Heart right ventricle (tissue), 16 donors: ENCODE data around the gene ZMYM2. TPM values are rescaled to one million over a fixed set of nuclear protein-coding genes. Genes with fewer than 3 reads are reported as not detected.

Source experiments
- ATAC-seq, 8 donors: fragments of 200-7000 bp; cut with Tn5 transposase; one replicate each; pipeline ENCODE4 v1.9.1; 2020; ENCODE audit warnings: mild to moderate bottlenecking in 8 of 8, moderate library complexity in 8 of 8, moderate number of reproducible peaks in 1 of 8
- DNase-seq, 2 donors: peaks; one replicate each; pipeline ENCODE4 v3.0.0-alpha.2; 2020
- H3K27ac ChIP-seq, 10 donors: fragments of 200-600 bp; sonication (generic) in 2 of 10; one replicate each; pipeline versions ENCODE4 v1.5.0 to v1.8.0; 2020 to 2022; ENCODE audit warnings: mild to moderate bottlenecking in 3 of 10
- H3K27me3 ChIP-seq, 7 donors: fragments of 200-600 bp; one replicate each; pipeline ENCODE4 v1.8.0; 2021 to 2022; ENCODE audit warnings: mild to moderate bottlenecking in 2 of 7
- H3K36me3 ChIP-seq, 9 donors: fragments of 200-600 bp; sonication (generic) in 1 of 9; one replicate each; pipeline versions ENCODE4 v1.5.0 to v1.8.0; 2020 to 2022; ENCODE audit warnings: mild to moderate bottlenecking in 2 of 9
- H3K4me1 ChIP-seq, 9 donors: fragments of 200-600 bp; sonication (generic) in 1 of 9; one replicate each; pipeline versions ENCODE4 v1.5.0 to v1.8.0; 2020 to 2022; ENCODE audit warnings: mild to moderate bottlenecking in 4 of 9
- H3K4me3 ChIP-seq, 10 donors: fragments of 200-600 bp; sonication (generic) in 2 of 10; one replicate each; pipeline versions ENCODE4 v1.5.0 to v1.8.0; 2020 to 2022; ENCODE audit warnings: mild to moderate bottlenecking in 7 of 10, moderate library complexity in 2 of 10
- H3K9me3 ChIP-seq, 11 donors: fragments of 200-600 bp in 10 of 11; sonication (generic) in 2 of 11; one replicate each; pipeline versions ENCODE4 v1.5.0 to v1.8.0; 2013 to 2022; ENCODE audit warnings: mild to moderate bottlenecking in 2 of 11, control low read depth in 1 of 11, moderate library complexity in 1 of 11
- WGBS, 2 donors: extraction: QIAGEN DNeasy Blood & Tissue Kit; methylation state at CpG; one replicate each; pipeline ENCODE4 v1.1.7; 2013; ENCODE audit warnings: inconsistent platforms in 1 of 2; 5-methylcytosine and 5-hydroxymethylcytosine counted together
- intact Hi-C, 10 donors: fragments of 100-400 bp; cut with DNase I; formaldehyde crosslinking; loops; one replicate each; pipeline versions ENCODE4 v1.11.1 to v1.14.2; 2022
- polyA plus RNA-seq, 2 donors: library from polyadenylated mRNA; stranded (reverse); fragments of 200-250 nt; gene quantifications; one replicate each; pipeline ENCODE4 v1.2.3, GENCODE V29; 2013
- total RNA-seq, 10 donors: library from RNA; stranded (reverse); fragmentation: NEBNext Ultra II Directional in 3 of 10; extraction: Animal tissue kit (Norgen Biotek cat#: 25700) in 3 of 10; gene quantifications; one replicate each; pipeline versions ENCODE4 v1.2.1 to v1.2.4, GENCODE V29; 2021 to 2023
- TF ChIP-seq, protein P1 (sequence below), 9 donors: fragments of 200-600 bp; sonication (generic) in 2 of 9; IDR thresholded peaks; one replicate each; pipeline versions ENCODE4 v1.5.0 to v1.8.0; 2021 to 2022; ENCODE audit warnings: antibody characterized with exemption in 9 of 9, mild to moderate bottlenecking in 5 of 9, moderate library complexity in 1 of 9
- donor health status: Arrhythmogenic right ventricular cardiomyopathy.
- donor health status: ischemic (EF 13 %, LVEDD 7.1; RV severe dilation, severe dysfunction).
- donor health status: healthy with polysubstance abuse.
- donor health status: DM: no; HTN: yes; CAD: no.
- donor health status: DM: no; HTN: no; CAD: no.
- donor health status: ischemic (EF 25% LVEDD 6.9; RV normal size, moderate dysfunction).
- donor health status: ischemic (EF 25% LVEDD 5.7; RV mildly dilated, moderate dysfunction).
- donor health status: healthy.
- donor health status: DM: yes; HTN: yes; CAD: no.
- donor health status: Ischemic cardiomyopathy.
- donor health status: ischemic (EF 35%, LVEDD 5.7; RV mildly dilated, moderate dysfunction).
- donor health status: nonischemic (EF 11% LVEDD 7.7; RV severe dilation, severe dysfunction).
- donor health status: DM: yes; HTN: yes; CAD: no.
- donor health status: PGD.
- donor health status: ischemic (EF 29% LVEDD 5.4; RV normal size, mild dysfunction).
- donor health status: nonischemic (EF 23%, LVEDD 6.1; RV moderate dilation, normal function).

Gene ZMYM2
- total and polyA plus RNA-seq, 12 donors: 9.2 to 68.5 (median 49.9) TPM

DNA sequence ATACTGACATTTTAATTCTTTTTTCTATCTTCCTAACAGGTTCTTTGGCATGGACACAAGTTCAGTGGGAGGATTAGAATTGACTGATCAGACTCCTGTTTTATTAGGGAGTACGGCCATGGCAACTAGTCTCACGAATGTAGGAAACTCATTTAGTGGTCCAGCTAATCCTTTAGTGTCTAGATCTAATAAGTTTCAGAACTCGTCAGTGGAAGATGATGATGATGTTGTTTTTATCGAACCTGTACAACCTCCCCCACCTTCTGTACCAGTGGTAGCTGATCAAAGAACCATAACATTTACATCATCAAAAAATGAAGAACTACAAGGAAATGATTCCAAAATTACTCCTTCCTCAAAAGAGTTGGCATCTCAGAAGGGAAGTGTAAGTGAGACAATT lies 34.5 kb downstream of the ZMYM2 start:
- H3K36me3 ChIP-seq: peaks cover 0 to 77% (median 30%) of the 10 kb centered on the region in 9 donors
- 84 to 88% methylated on average over 4 of the region's 4 CpGs for WGBS, 2 donors
- H3K27me3 ChIP-seq: no peaks in the 10 kb centered on the region
- H3K4me3 ChIP-seq: no peak overlapping the region
- intact Hi-C loops: no loop called here
- no peak overlapping the region for H3K27ac ChIP-seq
- H3K9me3 ChIP-seq: no peaks in the 10 kb centered on the region
- ATAC-seq (no peak), DNase-seq (no peak)
- TF ChIP-seq, protein P1, sequence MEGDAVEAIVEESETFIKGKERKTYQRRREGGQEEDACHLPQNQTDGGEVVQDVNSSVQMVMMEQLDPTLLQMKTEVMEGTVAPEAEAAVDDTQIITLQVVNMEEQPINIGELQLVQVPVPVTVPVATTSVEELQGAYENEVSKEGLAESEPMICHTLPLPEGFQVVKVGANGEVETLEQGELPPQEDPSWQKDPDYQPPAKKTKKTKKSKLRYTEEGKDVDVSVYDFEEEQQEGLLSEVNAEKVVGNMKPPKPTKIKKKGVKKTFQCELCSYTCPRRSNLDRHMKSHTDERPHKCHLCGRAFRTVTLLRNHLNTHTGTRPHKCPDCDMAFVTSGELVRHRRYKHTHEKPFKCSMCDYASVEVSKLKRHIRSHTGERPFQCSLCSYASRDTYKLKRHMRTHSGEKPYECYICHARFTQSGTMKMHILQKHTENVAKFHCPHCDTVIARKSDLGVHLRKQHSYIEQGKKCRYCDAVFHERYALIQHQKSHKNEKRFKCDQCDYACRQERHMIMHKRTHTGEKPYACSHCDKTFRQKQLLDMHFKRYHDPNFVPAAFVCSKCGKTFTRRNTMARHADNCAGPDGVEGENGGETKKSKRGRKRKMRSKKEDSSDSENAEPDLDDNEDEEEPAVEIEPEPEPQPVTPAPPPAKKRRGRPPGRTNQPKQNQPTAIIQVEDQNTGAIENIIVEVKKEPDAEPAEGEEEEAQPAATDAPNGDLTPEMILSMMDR (IDR thresholded peaks at IDR 0.05): no peak
- peaks cover 0 to 39% (median 15%) of the 10 kb centered on the region in 9 donors for H3K4me1 ChIP-seq

DNA sequence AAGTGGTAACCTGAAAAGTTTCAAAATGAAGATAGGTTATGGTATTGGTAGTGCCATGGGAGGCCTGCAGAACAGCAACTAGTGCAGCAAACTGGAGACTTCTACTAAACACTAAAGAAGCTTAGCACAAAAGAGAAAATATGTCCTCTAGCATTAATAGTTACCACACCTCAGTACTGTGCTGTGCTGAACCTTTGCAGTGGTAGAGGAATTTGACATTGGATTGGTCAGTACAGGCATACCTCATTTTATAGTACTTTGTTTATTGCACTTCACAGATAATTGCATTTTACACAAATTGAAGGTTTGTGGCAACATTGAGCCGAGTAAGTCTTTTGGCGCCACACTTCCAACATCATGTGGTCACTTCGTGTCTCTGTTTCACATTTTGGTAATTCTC lies 40.4 kb downstream of the ZMYM2 start:
- Histone ChIP-seq H3K27ac (no peak overlapping the region), H3K9me3 (no peaks in the 10 kb centered on the region), H3K36me3 (peaks cover 0 to 80% (median 19%) of the 10 kb centered on the region in 9 donors), H3K27me3 (no peaks in the 10 kb centered on the region), H3K4me3 (no peak overlapping the region), H3K4me1 (peaks cover 6 to 41% (median 22%) of the 10 kb centered on the region in 9 donors)
- TF ChIP-seq, protein P1 (IDR thresholded peaks at IDR 0.05): no peak
- ATAC-seq (no peak), DNase-seq (no peak)
- intact Hi-C loops: no loop called here
- WGBS, 2 donors: 96 to 98% methylated on average over 3 of the region's 3 CpGs

DNA sequence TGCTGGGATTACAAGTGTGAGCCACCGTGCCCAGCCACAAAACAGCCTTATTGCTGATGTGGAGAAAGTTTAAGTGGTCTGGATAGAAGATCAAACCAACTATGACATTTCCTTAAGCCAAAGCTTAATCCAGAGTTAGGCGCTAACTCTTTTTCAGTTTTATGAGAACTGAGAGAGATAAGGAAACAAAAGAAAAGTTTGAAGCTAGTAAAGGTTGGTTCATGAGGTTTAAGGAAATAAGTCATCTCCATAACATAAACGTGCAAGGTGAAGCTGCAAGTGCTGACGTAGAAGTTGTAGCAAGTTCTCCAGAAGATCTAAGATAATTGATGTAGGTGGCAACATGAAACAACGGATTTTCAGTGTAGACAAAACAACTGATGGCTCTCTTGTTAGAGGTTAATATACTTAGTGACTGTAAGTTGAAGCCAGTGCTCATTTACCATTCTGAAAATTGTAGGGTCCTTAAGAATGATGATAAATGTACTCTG lies 41.6 kb downstream of the ZMYM2 start:
- Histone ChIP-seq H3K4me1 (peaks cover 6 to 43% (median 23%) of the 10 kb centered on the region in 9 donors), H3K27ac (no peak overlapping the region), H3K4me3 (no peak overlapping the region), H3K27me3 (no peaks in the 10 kb centered on the region), H3K9me3 (no peaks in the 10 kb centered on the region), H3K36me3 (peaks cover 0 to 80% (median 26%) of the 10 kb centered on the region in 9 donors)
- TF ChIP-seq, protein P1 (IDR thresholded peaks at IDR 0.05): no peak
- DNase-seq (no peak), ATAC-seq (no peak)
- intact Hi-C loops: no loop called here
- WGBS, 2 donors: 69 to 78% methylated on average over 5 of the region's 5 CpGs

DNA sequence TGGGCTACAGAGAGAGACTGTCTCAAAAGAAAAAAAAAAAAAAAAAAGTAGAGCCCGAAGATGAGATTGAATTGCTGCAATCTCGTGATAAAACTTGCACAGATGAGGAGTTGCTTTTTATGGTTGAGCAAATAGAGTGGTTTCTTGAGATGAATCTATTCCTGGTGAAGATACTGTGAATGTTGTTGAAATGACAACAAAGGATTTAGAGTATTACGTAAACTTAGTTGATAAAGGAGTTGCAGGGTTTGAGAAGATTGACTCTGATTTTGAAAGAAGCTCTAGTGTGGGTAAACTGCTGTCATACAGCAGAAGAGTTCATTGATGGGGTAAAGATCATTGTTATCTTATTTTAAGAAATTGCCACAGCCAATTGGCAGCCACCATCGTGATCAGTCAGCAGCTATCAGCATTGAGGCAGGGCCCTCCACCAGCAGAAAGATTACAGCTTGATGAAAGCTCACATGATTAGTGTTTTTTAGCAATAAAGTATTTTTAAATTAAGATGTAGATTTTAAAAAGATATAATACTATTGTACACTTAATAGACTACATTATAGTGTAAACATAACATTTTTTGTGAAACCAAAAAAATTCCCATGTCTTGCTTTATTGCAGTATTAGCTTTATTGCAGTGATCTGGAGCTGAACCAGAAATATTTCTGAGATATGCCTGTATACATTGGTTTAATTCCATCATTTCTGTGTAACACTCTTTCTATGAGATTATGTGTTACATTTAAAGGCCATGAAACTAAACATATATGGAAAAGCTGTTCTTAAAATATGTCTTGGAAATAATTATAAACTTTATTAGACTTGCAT lies 43.1 kb downstream of the ZMYM2 start:
- TF ChIP-seq, protein P1 (IDR thresholded peaks at IDR 0.05): no peak
- Histone ChIP-seq H3K27ac (no peak overlapping the region), H3K9me3 (no peaks in the 10 kb centered on the region), H3K4me3 (no peak overlapping the region), H3K27me3 (no peaks in the 10 kb centered on the region), H3K4me1 (peaks cover 6 to 43% (median 23%) of the 10 kb centered on the region in 9 donors), H3K36me3 (peaks cover 0 to 80% (median 33%) of the 10 kb centered on the region in 9 donors)
- ATAC-seq (no peak), DNase-seq (no peak)
- 63 to 66% methylated on average over 4 of the region's 4 CpGs for WGBS, 2 donors
- intact Hi-C loops: no loop called here
